SU-DHL-6 (cell line): ENCODE measurements around the gene PWWP2A.

ENCODE experiments used
- H2AFZ ChIP-seq: fragments of 200-600 bp; sonication (generic); 2 replicates; pipeline ENCODE4 v1.6.1; 2014; ENCODE audit warnings: low read depth, mild to moderate bottlenecking, moderate library complexity, mixed read lengths, antibody characterized with exemption, low read length; ENCODE audit not compliant: severe bottlenecking
- H3F3A ChIP-seq: fragments of 200-600 bp; shearing (Covaris generic); 2 replicates; pipeline ENCODE4 v1.6.0; 2016; ENCODE audit warnings: antibody characterized with exemption, mild to moderate bottlenecking; ENCODE audit not compliant: insufficient read depth
- H3K27ac ChIP-seq: fragments of 200-600 bp; sonication (generic); 2 replicates; pipeline ENCODE4 v1.5.1; 2016; ENCODE audit warnings: low read depth, mild to moderate bottlenecking, low read length, moderate library complexity, mixed read lengths
- H3K27me3 ChIP-seq: fragments of 200-600 bp; sonication (generic), shearing (Covaris generic); 2 replicates; pipeline ENCODE4 v1.6.0; 2014; ENCODE audit warnings: mild to moderate bottlenecking, low read length
- H3K36me3 ChIP-seq: fragments of 200-600 bp; sonication (generic); 2 replicates; pipeline ENCODE4 v1.6.1; 2014; ENCODE audit warnings: mild to moderate bottlenecking, low read length, mixed read lengths
- H3K4me2 ChIP-seq: fragments of 300-600, 200-600 bp; shearing (Covaris generic), sonication (generic); 2 replicates; pipeline ENCODE4 v1.6.0; 2014; ENCODE audit warnings: low read length, low read depth, mild to moderate bottlenecking; ENCODE audit not compliant: poor library complexity, severe bottlenecking
- H3K4me3 ChIP-seq: fragments of 200-600 bp; sonication (generic); 2 replicates; pipeline ENCODE4 v1.5.1; 2014; ENCODE audit warnings: antibody characterized with exemption, low read length, mild to moderate bottlenecking, mixed read lengths; ENCODE audit not compliant: insufficient read depth, poor library complexity, severe bottlenecking
- H3K79me2 ChIP-seq: fragments of 200-600 bp; sonication (generic); 2 replicates; pipeline ENCODE4 v1.6.1; 2014; ENCODE audit warnings: mild to moderate bottlenecking, low read length, moderate library complexity; ENCODE audit not compliant: insufficient read depth
- H3K9ac ChIP-seq: fragments of 200-600 bp; sonication (generic); 2 replicates; pipeline ENCODE4 v1.7.0; 2014; ENCODE audit warnings: mild to moderate bottlenecking, low read length
- H3K9me2 ChIP-seq: fragments of 200-600 bp; sonication (generic); replicated peaks from 2 replicates; pipeline ENCODE4 v1.6.1; 2014; ENCODE audit warnings: low read length; ENCODE audit not compliant: insufficient read depth
- H3K9me3 ChIP-seq: fragments of 200-600 bp; sonication (generic); 2 replicates; pipeline ENCODE4 v1.6.1; 2014; ENCODE audit warnings: low read length, mixed read lengths; ENCODE audit not compliant: insufficient read depth
- H4K20me1 ChIP-seq: fragments of 200-600 bp; sonication (generic); 2 replicates; pipeline ENCODE4 v1.6.1; 2014; ENCODE audit warnings: low read depth, mild to moderate bottlenecking, antibody characterized with exemption, low read length, moderate library complexity, mixed read lengths
- EZH2phosphoT487 ChIP-seq: fragments of 200-600 bp; sonication (generic), shearing (Covaris generic); conservative IDR thresholded peaks from 2 replicates; pipeline ENCODE4 v1.6.1; 2018; ENCODE audit warnings: mild to moderate bottlenecking, antibody characterized with exemption, low read length, moderate library complexity, mixed read lengths
- TF ChIP-seq, protein P1 (sequence below): fragments of 200-600 bp; sonication (generic); IDR thresholded peaks from one replicate; pipeline ENCODE4 v1.5.1; 2017; ENCODE audit warnings: antibody characterized with exemption, mild to moderate bottlenecking, low read length, moderate library complexity; ENCODE audit not compliant: insufficient read depth, poor library complexity, severe bottlenecking

Gene PWWP2A

DNA sequence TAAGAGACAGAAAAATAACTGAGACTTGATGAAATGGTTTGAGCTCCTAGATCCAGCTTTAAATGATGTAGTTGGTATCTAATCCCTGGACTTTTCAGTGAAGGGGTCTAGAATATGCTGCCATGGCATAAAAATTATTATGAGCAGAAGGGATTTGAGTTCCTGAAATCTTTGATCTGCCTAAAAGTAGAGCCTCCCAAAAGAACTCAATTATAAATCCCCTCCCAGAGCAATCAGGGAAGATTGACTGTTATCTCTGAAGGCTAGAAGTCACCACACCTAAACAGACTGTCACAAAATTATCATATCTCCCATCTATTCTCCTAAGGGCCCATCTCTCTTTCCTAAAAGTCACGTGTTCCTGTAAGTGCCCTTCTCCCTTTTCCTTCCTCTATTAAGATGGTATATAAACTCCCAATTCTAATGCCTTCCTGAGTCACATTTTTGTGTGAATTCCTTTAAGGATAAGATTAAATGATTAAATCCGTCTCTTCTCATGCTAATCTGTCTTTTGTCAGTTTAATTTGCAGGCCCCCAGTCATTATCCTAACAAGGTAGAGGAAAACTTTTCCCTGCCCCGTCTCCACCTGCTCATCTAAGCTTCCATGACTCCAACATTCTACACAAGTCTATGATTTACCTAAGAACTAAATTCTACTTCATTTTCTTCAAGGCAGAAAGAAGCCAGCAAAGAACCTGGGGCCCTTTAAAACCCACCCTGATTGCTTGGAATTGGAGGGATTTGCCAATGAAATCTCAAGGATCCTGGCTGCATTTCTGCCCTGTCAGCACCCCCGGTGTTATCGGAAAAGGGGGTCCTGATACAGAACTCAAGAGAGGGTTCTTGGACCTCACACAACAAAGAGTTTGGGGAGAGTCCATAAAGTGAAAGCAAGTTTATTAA is 47.1 kb upstream of the PWWP2A start:
- Histone ChIP-seq H3K27me3 (no peaks in the 10 kb centered on the region), H2AFZ (no peak overlapping the region), H3K36me3 (no peaks in the 10 kb centered on the region), H3K4me3 (no peak overlapping the region), H3K79me2 (no peaks in the 10 kb centered on the region), H3K9ac (no peak overlapping the region), H3K9me2 (no peaks in the 10 kb centered on the region), H4K20me1 (no peaks in the 10 kb centered on the region), H3K9me3 (no peaks in the 10 kb centered on the region), H3F3A (no peaks in the 10 kb centered on the region), H3K4me2 (no peak overlapping the region), H3K27ac (no peak overlapping the region)
- TF ChIP-seq, protein P1, sequence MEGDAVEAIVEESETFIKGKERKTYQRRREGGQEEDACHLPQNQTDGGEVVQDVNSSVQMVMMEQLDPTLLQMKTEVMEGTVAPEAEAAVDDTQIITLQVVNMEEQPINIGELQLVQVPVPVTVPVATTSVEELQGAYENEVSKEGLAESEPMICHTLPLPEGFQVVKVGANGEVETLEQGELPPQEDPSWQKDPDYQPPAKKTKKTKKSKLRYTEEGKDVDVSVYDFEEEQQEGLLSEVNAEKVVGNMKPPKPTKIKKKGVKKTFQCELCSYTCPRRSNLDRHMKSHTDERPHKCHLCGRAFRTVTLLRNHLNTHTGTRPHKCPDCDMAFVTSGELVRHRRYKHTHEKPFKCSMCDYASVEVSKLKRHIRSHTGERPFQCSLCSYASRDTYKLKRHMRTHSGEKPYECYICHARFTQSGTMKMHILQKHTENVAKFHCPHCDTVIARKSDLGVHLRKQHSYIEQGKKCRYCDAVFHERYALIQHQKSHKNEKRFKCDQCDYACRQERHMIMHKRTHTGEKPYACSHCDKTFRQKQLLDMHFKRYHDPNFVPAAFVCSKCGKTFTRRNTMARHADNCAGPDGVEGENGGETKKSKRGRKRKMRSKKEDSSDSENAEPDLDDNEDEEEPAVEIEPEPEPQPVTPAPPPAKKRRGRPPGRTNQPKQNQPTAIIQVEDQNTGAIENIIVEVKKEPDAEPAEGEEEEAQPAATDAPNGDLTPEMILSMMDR, result no peak
- no peak for TF ChIP-seq EZH2phosphoT487

DNA sequence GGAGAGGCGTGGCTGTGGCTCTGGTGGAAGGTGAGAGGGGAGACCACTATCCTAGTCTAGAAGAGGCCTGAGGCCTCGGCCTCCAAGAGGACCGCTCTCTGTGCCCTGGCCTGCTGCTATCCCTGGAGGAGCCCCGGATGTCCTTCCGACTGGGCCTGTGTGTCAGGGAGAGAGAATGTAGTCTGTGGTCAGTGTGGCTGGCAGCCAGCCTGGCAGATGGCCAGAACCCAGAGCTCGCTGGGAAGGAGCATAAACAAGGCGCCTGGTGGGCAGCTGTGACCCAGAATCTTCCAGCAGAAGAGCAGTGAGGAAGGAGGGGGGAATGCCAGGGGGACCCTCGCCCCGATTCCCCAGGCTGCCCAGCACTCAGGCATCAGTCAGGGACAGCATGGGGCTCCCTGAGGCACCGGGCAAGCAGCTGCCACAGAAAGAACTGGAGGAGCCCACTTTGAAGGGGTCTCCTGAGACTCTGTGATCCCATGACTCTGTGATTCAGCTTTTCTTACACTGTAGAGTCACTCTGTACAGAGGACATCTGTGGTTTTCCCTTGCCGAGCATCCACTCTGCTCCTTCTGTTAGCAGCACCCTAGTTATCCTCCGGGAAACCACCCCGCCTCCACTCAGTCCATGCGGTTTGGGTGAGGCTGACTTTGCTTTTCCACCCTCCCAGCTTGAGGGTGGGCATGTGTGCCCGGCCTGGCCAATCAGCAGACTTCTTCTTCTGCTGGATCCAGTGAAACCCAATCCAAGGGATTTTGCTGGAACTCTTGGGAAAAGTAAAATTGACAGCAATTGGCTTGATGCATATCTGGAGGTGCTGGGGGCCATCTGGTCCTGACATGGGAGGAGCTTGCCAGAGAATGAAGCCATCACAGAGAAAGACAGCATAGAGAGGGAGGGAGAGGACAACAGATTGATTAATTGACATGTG is 46.2 kb upstream of the PWWP2A start:
- H3K27me3 ChIP-seq, result no peaks in the 10 kb centered on the region
- H2AFZ ChIP-seq, result no peak overlapping the region
- H3K4me2 ChIP-seq, result no peak overlapping the region
- no peaks in the 10 kb centered on the region for H3K79me2 ChIP-seq
- H4K20me1 ChIP-seq, result no peaks in the 10 kb centered on the region
- no peaks in the 10 kb centered on the region for H3K9me3 ChIP-seq
- H3K27ac ChIP-seq, result no peak overlapping the region
- no peaks in the 10 kb centered on the region for H3K36me3 ChIP-seq
- no peak overlapping the region for H3K4me3 ChIP-seq
- TF ChIP-seq EZH2phosphoT487, result no peak
- TF ChIP-seq, protein P1, result no peak
- no peak overlapping the region for H3K9ac ChIP-seq
- H3K9me2 ChIP-seq, result no peaks in the 10 kb centered on the region
- H3F3A ChIP-seq, result no peaks in the 10 kb centered on the region

DNA sequence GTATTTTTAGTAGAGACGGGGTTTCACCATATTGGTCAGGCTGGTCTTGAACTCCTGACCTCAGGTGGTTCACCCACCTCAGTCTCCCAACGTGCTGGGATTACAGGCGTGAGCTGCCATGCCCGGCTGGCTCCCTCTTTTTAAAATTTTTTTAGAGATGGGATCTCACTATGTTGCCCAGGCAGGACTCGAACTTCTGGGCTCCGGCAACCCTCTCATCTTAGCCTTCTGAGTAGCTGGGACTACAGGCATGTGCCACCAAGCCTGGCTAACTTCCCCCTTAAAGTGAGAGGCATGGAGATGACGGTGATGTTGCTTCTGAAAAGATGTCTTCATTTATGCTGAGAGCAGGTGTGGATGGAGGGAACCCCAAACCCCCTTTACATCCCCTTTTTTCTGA is 43.7 kb upstream of the PWWP2A start:
- Histone ChIP-seq H3K9me3 (no peaks in the 10 kb centered on the region), H3K79me2 (no peaks in the 10 kb centered on the region), H3F3A (no peaks in the 10 kb centered on the region), H3K27ac (no peak overlapping the region), H3K9me2 (no peaks in the 10 kb centered on the region), H3K4me2 (no peak overlapping the region), H3K36me3 (no peaks in the 10 kb centered on the region), H3K4me3 (no peak overlapping the region), H3K27me3 (no peaks in the 10 kb centered on the region), H4K20me1 (no peaks in the 10 kb centered on the region), H2AFZ (no peak overlapping the region), H3K9ac (no peak overlapping the region)
- no peak for TF ChIP-seq EZH2phosphoT487
- TF ChIP-seq, protein P1, result no peak
